PFSK-1 (cell line): Measurements from ENCODE around the gene EIF6.

Experiments used
- FOXP2 ChIP-seq: optimal IDR thresholded peaks from 2 replicates; pipeline ENCODE3; 2011; ENCODE audit warnings: borderline replicate concordance, control low read depth, inconsistent platforms; ENCODE audit not compliant: insufficient read depth; ENCODE audit errors: extremely low read length, extremely low read depth
- POLR2AphosphoS5 ChIP-seq: IDR thresholded peaks from 2 replicates; pipeline ENCODE4 v1.6.1; 2012; ENCODE audit warnings: low read depth, mild to moderate bottlenecking, control low read depth, low read length, moderate library complexity
- SIN3A ChIP-seq: IDR thresholded peaks from 2 replicates; pipeline ENCODE4 v1.6.1; 2012; ENCODE audit warnings: mild to moderate bottlenecking, low read length, moderate library complexity, borderline replicate concordance; ENCODE audit not compliant: insufficient read depth
- TAF1 ChIP-seq: IDR thresholded peaks from 2 replicates; pipeline ENCODE4 v1.6.1; 2012; ENCODE audit warnings: low read length, control low read depth, borderline replicate concordance; ENCODE audit not compliant: insufficient read depth
- TF ChIP-seq, protein P1 (sequence below), 2 experiments: IDR thresholded peaks; 2 replicates each; pipeline versions ENCODE4 v1.6.1 to v1.8.0; 2011 to 2012; ENCODE audit warnings: low read depth in 2 of 2, low read length in 2 of 2, control low read depth in 1 of 2, inconsistent platforms in 1 of 2, mild to moderate bottlenecking in 1 of 2, moderate library complexity in 1 of 2; ENCODE audit not compliant: insufficient read depth in 1 of 2

Gene EIF6

DNA sequence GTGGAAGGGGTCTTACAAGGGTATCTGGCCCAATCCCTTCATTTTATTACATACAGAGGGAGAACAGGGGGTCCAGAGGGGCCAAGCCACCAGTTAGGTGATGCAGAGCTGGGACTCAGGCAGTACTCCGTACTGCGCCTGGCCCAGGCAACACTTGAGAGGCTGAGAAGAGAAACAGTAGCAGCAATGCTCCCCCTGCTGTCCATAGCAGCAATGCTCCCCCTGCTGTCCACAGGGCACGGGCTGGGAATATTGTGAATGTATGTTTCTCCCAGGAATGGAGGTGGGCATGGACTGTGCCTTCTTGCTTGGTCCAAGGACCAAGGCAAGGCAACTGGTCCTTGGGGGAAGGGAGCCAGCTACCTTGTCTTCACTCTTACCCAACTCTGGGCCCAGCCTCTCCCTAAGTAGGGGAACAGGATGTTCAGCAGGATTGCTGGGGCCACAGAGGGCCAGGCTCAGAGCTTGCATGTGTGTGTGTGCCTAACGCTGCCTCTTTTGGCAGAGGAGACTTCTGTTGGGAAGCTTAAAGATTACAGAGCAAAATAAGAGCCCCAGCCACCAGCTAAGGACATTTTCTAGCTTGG is 22.5 kb upstream of the EIF6 start:
- TF ChIP-seq, protein P1, sequence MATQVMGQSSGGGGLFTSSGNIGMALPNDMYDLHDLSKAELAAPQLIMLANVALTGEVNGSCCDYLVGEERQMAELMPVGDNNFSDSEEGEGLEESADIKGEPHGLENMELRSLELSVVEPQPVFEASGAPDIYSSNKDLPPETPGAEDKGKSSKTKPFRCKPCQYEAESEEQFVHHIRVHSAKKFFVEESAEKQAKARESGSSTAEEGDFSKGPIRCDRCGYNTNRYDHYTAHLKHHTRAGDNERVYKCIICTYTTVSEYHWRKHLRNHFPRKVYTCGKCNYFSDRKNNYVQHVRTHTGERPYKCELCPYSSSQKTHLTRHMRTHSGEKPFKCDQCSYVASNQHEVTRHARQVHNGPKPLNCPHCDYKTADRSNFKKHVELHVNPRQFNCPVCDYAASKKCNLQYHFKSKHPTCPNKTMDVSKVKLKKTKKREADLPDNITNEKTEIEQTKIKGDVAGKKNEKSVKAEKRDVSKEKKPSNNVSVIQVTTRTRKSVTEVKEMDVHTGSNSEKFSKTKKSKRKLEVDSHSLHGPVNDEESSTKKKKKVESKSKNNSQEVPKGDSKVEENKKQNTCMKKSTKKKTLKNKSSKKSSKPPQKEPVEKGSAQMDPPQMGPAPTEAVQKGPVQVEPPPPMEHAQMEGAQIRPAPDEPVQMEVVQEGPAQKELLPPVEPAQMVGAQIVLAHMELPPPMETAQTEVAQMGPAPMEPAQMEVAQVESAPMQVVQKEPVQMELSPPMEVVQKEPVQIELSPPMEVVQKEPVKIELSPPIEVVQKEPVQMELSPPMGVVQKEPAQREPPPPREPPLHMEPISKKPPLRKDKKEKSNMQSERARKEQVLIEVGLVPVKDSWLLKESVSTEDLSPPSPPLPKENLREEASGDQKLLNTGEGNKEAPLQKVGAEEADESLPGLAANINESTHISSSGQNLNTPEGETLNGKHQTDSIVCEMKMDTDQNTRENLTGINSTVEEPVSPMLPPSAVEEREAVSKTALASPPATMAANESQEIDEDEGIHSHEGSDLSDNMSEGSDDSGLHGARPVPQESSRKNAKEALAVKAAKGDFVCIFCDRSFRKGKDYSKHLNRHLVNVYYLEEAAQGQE (IDR thresholded peaks at IDR 0.05; ENCODE audit: insufficient read depth in 1 of 2, low read depth in 2 of 2, low read length in 2 of 2) = peak in 1 of 2 experiments; percentile 34; a peak in 1 of 4 replicates
- TF ChIP-seq POLR2AphosphoS5 (no peak), SIN3A (no peak), TAF1 (no peak), FOXP2 (no peak)

DNA sequence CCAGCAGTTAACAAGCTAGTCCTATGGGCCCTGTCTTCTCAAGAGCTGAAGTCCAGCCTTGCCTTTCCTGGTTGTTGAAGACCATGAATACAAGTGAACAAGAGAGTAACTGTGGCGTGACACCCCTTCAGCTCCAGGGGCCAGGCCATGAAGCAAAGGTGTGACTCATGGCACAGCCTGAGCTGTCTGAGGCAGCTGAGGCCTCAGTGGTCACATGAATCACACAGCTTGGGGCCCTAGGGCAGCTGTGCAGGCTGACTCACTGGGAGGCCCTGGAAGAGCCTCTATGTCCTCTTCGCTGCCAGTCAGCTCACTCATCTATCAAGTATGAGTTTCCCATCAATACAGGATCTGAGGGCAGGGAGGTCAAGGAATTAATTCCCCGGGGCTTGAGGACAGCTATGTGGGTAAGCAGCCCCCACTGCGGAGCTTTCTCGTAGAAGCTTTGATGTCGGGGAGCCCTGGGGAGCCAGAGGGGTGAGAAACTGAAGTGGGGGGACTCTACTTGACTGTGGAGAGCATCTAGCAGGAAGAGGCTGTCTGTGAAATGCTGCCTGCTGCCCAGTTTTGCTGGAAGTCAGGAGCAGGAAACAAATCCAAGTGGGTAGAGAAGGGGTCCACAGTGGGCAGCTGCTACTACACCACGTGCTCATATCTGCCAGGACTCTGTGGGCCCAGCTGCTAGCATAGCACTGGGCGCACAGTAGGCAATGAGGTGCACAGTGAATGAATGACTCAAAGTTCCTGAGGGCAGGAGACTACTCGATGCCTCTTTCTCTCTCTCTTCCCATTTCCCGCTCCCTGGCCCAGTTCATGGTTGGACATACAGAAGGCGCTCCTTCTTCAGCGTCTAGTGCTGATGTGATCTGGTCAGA is 21.3 kb upstream of the EIF6 start:
- TF ChIP-seq TAF1 = no peak
- TF ChIP-seq FOXP2 = peak; percentile 72

DNA sequence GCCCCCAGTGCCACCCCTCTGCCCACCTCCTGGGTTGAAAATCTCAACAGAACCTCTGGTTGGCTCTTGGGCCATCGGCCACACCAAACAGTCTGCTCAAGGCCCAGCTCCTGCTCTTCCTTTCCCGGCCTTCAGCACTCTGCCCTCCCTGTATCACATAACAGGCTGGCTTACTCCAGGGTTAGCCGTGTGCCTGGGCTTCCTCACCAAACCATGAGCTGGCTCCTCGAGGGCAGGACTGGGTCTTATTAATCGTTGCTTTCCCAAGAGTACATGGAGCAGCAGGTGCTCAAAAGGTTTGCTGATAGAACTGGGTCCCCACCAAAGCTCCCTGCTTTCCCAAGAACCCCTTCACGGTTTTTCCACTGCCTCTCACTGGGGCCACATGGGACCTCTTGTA is 20.4 kb upstream of the EIF6 start:
- no peak for TF ChIP-seq POLR2AphosphoS5
- TF ChIP-seq SIN3A = no peak
- TF ChIP-seq TAF1 = no peak
- TF ChIP-seq, protein P1 (IDR thresholded peaks at IDR 0.05; ENCODE audit: insufficient read depth in 1 of 2, low read depth in 2 of 2, low read length in 2 of 2) = no peak
- TF ChIP-seq FOXP2 = no peak

DNA sequence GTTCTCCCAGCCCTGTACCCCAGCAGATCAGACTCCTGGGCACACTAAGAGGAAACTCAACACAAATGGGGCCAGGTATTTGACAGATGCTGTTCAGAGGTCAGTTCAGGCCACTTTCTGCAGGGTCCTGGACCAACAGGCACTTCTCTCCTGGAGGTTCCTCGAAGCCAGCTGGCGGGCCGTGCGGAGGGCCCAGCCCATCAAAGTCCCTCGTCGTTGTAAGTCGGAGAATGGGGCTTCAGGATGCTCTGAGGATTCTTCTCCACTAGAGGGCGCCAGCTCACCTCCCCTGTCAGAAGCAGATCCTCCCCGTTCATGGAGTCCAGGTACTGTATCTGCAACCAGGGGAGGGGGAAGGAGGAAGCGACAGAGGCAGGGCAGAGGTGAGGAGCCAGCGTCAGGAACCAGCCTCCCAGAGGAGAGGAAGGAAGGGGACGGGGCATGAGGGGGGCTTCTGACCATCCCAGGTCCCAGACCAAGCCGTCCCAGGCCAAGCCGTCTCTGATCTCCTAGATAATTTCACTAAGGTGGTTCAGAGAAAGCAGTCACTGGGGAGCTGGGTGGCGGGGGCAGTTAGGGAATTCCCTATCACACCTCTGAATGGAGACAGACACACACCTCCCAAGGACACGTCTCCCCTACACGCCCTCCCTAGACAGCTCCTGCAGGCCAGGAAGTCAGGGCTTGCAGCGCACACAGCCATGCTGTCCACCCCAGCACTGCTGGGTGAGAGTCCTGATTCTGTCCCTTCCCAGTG is 19.3 kb upstream of the EIF6 start:
- TF ChIP-seq, protein P1 (IDR thresholded peaks at IDR 0.05; ENCODE audit: insufficient read depth in 1 of 2, low read depth in 2 of 2, low read length in 2 of 2) = peak in 1 of 2 experiments; percentile 33; a peak in 1 of 4 replicates
- no peak for TF ChIP-seq POLR2AphosphoS5
- TF ChIP-seq FOXP2 = no peak

DNA sequence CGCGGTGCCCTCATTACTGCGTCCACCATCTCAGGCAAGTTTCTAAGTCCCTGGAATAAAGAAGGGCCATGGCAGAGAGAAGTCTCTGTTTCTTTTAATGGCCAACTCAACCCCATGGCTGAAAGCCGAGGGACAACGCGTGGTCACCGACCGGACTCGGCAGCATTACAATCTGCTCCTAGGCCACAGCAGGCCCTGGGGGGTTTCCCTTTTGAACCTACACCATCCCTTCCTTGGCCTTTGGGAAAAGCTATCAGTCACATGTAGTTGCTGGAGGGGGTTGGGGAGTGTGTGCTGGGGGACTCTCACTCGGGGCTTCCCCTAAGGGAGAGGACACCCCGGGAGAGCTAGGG is 18.8 kb upstream of the EIF6 start:
- TF ChIP-seq TAF1 = no peak
- TF ChIP-seq, protein P1 (IDR thresholded peaks at IDR 0.05; ENCODE audit: insufficient read depth in 1 of 2, low read depth in 2 of 2, low read length in 2 of 2) = no peak
- no peak for TF ChIP-seq POLR2AphosphoS5
- TF ChIP-seq SIN3A = no peak
